ENCODE measurements around the gene LSS. TPM values are rescaled to one million over a fixed set of nuclear protein-coding genes. Genes with fewer than 3 reads are reported as not detected.

The LSS gene
- total RNA-seq, 2 experiments from 2014 or later: 9.6 to 12.6 TPM

DNA sequence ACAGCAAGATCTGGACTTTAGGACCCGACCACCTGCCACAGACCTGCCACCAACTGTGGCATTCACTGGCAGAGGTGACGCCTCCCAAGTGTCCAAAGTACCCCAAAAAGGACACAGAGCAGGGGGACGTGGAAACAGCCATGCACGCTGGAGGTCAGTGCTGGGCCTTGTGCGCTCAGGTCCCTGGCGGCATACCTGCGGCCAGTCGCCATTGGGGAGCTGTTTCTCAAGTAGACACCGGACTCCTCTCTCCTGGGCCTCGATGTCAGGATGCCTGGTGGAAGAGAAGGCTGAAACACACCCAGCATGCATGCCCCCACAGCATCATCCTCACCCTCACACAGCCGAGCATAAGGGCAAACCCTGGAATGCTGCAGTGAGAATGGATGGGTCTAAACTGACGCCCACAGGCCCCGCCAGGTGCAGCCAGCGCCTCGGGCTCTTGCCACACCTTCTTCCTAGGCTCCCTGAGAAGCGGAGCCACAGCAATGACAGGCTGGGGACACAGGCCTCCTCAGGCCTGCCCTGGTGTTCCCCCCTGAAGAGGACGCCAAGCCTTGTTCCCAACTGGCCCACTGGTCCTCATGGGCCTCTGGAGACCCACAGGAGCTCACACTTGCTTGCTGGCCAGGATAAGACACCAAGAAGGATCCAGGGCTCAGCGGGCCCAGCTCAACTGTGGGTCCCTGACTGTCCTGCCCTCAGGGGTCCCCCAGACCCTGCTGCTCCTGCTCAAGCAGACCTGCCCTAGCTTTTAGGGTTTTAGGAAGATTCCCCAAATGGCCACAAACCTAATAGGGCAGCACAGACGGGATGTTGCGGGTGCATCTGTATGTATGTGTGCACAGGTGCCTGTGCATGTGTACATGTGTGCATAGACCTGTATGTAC, 36.6 kb downstream of the LSS start:
- Mint-ChIP-seq H3K4me1 (ENCODE audit: low read depth) (no peaks in the 10 kb centered on the region), H3K36me3 (ENCODE audit: low read depth) (peaks cover 4% of the 10 kb centered on the region), H3K9me3 (no peaks in the 10 kb centered on the region), H3K4me3 (no peak overlapping the region), H3K27ac (no peak overlapping the region), H3K27me3 (ENCODE audit: low read depth) (no peaks in the 10 kb centered on the region)
- CTCF ChIA-PET: no interaction called here
- intact Hi-C loops (cut with micrococcal nuclease): no loop called here
- DNase-seq: no peak

DNA sequence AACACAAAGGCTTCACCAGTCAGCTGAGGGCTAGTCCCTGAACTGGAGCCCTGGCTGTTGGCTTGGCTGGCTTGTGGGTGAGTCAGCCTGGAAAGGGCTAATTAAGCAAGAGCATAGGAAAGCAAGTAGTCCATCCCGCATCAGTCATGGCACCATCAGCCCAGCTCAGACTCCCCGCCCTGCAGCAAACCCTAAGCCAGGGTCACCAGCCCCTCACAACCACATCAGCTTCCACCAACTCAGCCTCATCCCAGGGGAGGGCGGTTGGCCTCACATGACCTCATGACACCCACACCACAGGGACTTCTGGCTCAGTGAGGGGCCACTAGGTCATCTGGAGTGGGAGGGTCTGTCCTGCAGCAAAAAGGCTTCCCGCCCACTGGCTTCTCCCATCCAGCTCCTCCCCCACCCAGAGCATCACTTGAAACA, 37.3 kb downstream of the LSS start:
- Mint-ChIP-seq H3K4me1 (ENCODE audit: low read depth) (no peaks in the 10 kb centered on the region), H3K27me3 (ENCODE audit: low read depth) (no peaks in the 10 kb centered on the region), H3K27ac (no peak overlapping the region), H3K4me3 (no peak overlapping the region), H3K36me3 (ENCODE audit: low read depth) (peaks cover 4% of the 10 kb centered on the region), H3K9me3 (no peaks in the 10 kb centered on the region)
- CTCF ChIA-PET: interaction anchor here (1.3 kb wide), 1 partner anchor 38 kb away, joined by 4 read pairs; no protein-coding TSS in a partner anchor
- intact Hi-C loops (cut with micrococcal nuclease): no loop called here
- DNase-seq: no peak

DNA sequence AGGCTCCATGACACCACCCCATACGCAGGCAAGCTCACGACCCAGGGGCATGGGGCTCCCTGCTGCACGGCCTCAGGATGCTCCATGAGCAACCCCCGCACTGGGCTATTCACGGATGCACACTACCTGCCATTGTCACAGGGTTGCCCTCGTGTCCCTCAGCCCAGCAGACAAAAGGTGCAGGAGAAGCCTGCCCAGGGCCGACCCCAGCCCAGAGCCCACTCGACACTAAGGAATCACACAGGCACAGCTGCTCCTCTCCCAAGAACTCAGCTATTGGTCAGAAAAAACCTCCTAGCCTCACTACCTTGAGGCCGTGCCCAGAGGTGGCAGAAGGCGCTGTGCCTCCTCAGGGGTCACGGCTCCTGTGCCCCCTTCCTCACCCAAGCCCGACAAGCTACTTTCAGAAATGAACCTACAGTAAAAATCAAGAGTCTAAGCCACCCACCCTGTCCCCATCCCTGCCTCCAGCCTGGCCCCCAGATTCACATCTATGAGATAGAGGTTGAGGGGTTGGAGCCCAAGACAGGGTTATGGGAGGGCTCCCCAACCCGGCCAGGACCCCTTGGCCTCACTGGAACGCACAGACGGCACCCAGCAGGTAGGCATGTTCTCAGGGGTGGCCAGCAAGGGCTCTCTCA, 38.0 kb downstream of the LSS start:
- H3K4me1 Mint-ChIP-seq (ENCODE audit: low read depth): peaks cover under 1% of the 10 kb centered on the region
- no peak overlapping the region for H3K4me3 Mint-ChIP-seq
- CTCF ChIA-PET: interaction anchor here (1.3 kb wide), 1 partner anchor 38 kb away, joined by 4 read pairs; no protein-coding TSS in a partner anchor
- intact Hi-C loops (cut with micrococcal nuclease): no loop called here
- peaks cover 4% of the 10 kb centered on the region for H3K36me3 Mint-ChIP-seq (ENCODE audit: low read depth)
- no peak overlapping the region for H3K27ac Mint-ChIP-seq
- no peaks in the 10 kb centered on the region for H3K27me3 Mint-ChIP-seq (ENCODE audit: low read depth)
- DNase-seq: no peak
- no peaks in the 10 kb centered on the region for H3K9me3 Mint-ChIP-seq

DNA sequence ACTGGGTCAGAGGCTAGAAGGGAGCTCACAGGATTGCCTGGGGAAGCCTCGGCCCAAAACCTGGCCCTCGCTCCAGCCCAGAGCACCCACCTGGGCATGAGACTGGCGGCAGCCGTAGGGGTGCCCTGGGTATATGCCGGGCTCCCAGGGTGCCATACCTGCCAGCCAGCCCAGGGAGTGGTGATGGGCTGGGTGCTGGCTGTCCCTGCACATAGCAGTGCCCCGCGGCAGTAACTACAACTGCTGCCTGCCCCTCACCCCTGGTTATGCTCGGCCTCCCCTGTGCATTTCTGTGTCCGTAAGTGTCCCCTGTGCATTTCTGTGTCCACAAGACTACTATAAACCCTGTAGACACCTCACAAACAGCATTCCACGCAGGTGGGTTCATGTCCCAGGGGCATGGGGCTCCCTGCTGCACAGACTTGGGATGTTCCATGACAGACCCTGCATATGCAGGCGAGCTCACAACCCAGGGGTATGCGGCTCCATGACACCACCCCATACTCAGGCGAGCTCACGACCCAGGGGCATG, 38.5 kb downstream of the LSS start:
- no peak overlapping the region for H3K27ac Mint-ChIP-seq
- H3K36me3 Mint-ChIP-seq (ENCODE audit: low read depth): peaks cover 3% of the 10 kb centered on the region
- peaks cover 4% of the 10 kb centered on the region for H3K4me1 Mint-ChIP-seq (ENCODE audit: low read depth)
- no peak for DNase-seq
- CTCF ChIA-PET: interaction anchor here (0.5 to 1.3 kb wide), 2 partner anchors 37 to 152 kb away, joined by 3 to 4 read pairs; no protein-coding TSS in a partner anchor
- H3K9me3 Mint-ChIP-seq: no peaks in the 10 kb centered on the region
- no peaks in the 10 kb centered on the region for H3K27me3 Mint-ChIP-seq (ENCODE audit: low read depth)
- H3K4me3 Mint-ChIP-seq: no peak overlapping the region
- intact Hi-C loops (cut with micrococcal nuclease): no loop called here

DNA sequence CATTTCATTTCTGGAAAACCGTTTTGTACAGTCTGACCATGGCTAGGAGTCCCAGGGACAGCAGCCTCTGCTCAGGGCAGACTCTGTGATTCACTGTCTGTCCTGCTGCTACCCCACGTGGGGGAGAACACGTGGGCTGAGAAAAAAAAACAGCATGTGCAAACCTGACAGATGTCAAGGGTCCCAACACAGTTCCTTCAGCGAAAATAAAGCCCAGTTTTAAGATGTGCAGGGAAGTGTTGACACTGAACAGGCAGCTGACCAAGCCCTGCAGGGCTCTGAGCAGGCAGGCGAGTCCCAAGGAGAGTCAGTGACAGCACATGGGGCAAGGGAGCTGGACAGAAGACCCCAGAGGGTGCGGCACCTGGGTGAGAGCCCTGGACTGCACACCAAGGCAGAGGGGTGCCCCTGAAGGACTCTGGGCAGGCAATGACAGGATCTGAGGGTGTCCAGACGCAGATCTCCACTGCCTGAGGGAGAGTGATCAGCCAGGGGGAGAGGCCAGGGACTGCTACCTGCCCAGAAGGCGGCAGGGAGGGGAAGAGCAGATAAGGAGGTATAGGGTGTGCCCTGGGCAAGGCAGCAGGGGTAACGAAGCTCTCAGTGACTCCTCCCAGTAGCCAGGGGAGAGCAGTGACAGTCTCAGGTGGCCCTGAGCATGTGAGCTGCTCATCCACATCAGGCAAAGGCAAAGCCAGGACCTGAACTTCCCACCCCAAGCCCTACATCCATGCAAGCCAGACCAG, 39.2 kb downstream of the LSS start:
- no peaks in the 10 kb centered on the region for H3K9me3 Mint-ChIP-seq
- CTCF ChIA-PET: interaction anchor here (0.5 kb wide), 1 partner anchor 152 kb away, joined by 3 read pairs; no protein-coding TSS in a partner anchor
- no peak overlapping the region for H3K4me3 Mint-ChIP-seq
- H3K27ac Mint-ChIP-seq: no peak overlapping the region
- intact Hi-C loops (cut with micrococcal nuclease): no loop called here
- peaks cover 1% of the 10 kb centered on the region for H3K36me3 Mint-ChIP-seq (ENCODE audit: low read depth)
- DNase-seq: no peak
- peaks cover 4% of the 10 kb centered on the region for H3K4me1 Mint-ChIP-seq (ENCODE audit: low read depth)
- H3K27me3 Mint-ChIP-seq (ENCODE audit: low read depth): no peaks in the 10 kb centered on the region

DNA sequence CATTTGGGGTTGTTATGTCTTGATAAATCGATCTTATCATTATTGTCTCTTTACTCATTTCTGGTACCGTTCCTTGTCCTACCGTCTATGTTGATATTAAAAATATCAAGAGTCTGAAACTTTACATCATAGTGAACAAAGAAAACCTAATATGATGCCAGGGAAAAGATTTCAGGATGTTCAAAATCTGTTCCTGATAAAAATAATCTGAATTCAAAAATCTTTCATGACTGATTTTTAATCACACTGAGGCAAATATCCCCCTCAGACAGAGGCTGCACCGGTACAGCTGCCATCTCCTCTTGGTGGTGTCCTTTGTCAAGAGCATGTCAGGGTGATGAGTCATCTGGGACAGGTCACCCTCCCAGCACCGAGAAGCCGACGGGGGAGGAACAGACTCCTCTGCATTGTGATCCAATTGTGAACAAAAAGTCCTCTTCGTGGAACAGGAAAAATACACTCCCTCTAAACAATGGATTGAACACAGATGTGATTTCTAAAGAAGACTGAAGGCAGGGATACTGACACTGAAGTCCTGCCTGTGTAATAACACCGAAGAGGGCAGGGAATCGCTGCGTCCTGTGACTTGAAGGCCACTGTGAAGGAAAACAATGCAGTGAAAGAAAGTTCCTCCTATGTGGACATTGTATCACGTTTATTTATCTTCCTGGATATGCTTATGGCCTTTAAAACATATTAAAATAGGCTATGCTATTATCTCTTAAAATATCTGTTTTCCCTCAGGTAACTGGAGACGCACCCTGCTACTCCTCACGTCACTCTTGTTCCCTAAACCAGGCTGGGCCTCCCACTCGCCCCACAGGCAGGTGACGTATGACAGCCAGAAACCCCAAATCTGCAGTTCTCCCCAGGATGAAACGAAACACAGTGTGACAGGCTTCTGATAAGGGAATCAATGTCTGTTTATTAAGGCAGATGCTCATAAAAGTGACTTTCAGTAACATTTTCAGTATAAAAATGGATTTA, 40.1 kb downstream of the LSS start:
- Mint-ChIP-seq H3K36me3 (ENCODE audit: low read depth) (no peaks in the 10 kb centered on the region), H3K27ac (no peak overlapping the region), H3K4me1 (ENCODE audit: low read depth) (peaks cover 4% of the 10 kb centered on the region), H3K9me3 (no peaks in the 10 kb centered on the region), H3K27me3 (ENCODE audit: low read depth) (no peaks in the 10 kb centered on the region), H3K4me3 (no peak overlapping the region)
- intact Hi-C loops (cut with micrococcal nuclease): no loop called here
- CTCF ChIA-PET: no interaction called here
- no peak for DNase-seq

DNA sequence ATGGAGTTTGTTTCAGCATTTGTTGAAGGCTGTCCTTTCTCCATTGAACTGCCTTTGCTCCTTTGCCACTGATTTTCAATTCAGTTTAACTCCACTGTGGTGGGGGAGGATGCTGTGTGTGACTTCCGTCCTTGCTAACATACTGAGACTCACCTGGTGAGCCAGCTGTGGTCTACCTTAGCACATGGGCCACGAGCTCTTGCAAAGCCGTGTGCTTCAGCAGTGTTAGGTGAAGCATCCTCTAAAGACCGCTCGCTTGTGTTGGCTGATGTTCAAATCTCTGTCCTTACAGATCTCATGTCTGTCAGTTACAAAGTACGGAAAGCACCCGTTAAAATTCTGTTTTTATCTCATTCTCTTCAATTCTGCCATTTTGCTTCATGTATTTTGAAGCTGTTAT, 40.8 kb downstream of the LSS start:
- intact Hi-C loops (cut with micrococcal nuclease): no loop called here
- no peak overlapping the region for H3K4me3 Mint-ChIP-seq
- CTCF ChIA-PET: no interaction called here
- DNase-seq: no peak
- peaks cover 6% of the 10 kb centered on the region for H3K4me1 Mint-ChIP-seq (ENCODE audit: low read depth)
- H3K27me3 Mint-ChIP-seq (ENCODE audit: low read depth): no peaks in the 10 kb centered on the region
- no peaks in the 10 kb centered on the region for H3K9me3 Mint-ChIP-seq
- no peaks in the 10 kb centered on the region for H3K36me3 Mint-ChIP-seq (ENCODE audit: low read depth)
- H3K27ac Mint-ChIP-seq: no peak overlapping the region

DNA sequence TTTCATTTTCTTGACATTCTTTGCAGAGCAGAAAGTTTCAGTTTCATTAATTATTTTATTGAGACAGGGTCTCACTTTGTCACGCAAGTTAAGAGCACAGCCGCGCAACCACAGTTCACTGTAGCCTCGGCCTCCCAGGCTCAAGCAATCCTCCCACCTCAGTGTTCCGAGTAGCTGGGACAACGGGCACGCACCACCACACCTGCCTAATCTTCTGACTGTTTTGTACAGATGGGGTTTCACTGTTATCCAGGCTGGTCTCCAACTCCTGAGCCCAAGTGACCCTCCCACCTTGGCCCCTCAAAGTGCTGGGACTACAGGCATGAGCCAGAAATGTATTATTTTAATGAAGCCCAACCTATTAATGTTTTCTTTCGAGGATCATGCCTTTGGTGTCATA, 41.3 kb downstream of the LSS start:
- no peak overlapping the region for H3K27ac Mint-ChIP-seq
- no peaks in the 10 kb centered on the region for H3K27me3 Mint-ChIP-seq (ENCODE audit: low read depth)
- DNase-seq: no peak
- no peak overlapping the region for H3K4me3 Mint-ChIP-seq
- intact Hi-C loops (cut with micrococcal nuclease): no loop called here
- no peaks in the 10 kb centered on the region for H3K36me3 Mint-ChIP-seq (ENCODE audit: low read depth)
- no peaks in the 10 kb centered on the region for H3K9me3 Mint-ChIP-seq
- H3K4me1 Mint-ChIP-seq (ENCODE audit: low read depth): peaks cover 6% of the 10 kb centered on the region
- CTCF ChIA-PET: no interaction called here

DNA sequence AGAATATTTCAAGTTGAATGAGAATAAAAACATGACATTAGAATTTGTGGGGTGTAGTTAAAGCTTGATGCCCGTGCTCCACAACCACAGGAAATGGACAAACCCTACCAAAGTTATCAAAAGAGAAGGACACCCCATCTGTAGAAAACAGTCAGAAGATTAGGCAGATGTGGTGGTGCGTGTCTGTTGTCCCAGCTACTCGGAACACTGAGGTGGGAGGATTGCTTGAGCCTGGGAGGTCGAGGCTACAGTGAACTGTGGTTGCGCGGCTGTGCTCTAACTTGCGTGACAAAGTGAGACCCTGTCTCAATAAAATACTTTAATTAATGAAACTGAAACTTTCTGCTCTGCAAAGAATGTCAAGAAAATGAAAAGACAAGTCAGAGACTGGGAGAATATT, 42.9 kb downstream of the LSS start:
- H3K27me3 Mint-ChIP-seq (ENCODE audit: low read depth): no peaks in the 10 kb centered on the region
- no peak overlapping the region for H3K27ac Mint-ChIP-seq
- no peak overlapping the region for H3K4me3 Mint-ChIP-seq
- H3K4me1 Mint-ChIP-seq (ENCODE audit: low read depth): peaks cover 6% of the 10 kb centered on the region
- H3K9me3 Mint-ChIP-seq: no peaks in the 10 kb centered on the region
- intact Hi-C loops (cut with micrococcal nuclease): loop anchor here (2.0 kb wide), 2 partner anchors 41 to 43 kb away; partner anchors contain the start of gene LSS
- no peak for DNase-seq
- H3K36me3 Mint-ChIP-seq (ENCODE audit: low read depth): no peaks in the 10 kb centered on the region
- CTCF ChIA-PET: no interaction called here

DNA sequence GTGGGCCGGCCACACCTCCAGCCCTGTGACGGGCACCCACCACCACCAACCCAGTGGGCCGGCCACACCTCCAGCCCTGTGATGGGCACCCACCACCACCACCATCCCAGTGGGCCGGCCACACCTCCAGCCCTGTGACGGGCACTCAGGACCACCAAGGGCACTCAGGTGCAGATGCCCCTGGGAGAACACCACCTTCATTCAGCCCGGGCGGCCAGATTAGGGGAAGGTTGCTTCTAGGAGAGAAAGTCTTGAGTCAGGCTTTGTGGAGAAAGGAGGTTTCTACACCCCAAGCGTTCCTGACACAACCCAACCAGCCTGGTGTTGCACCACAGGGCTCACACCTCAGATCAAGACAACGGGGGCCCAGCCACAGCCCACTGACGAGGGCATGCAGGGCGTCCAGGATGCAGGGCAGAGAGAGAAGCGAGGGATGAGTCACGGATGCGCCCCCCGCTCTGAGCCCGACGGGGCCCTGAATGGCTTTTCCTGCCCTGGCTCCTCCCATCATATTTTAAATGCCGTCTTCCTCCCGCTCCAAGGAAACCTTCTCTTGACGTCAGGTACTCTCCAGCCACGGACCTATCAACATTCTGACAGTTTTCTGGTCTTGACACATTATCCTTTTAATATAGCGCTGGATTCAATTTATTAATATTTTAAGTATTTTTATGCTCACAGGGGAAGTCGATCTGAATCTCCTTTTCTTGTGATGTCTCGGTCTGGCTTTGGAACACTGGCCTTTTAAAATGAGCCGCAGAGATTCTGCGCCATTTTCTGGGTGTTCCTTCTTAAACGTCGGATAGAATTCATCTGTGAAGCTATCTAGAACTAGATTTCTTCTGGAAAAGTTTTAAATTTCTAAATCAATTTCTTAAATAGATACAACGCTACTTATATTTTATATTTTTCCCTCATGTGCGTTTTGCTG, 43.7 kb downstream of the LSS start:
- H3K27me3 Mint-ChIP-seq (ENCODE audit: low read depth): no peaks in the 10 kb centered on the region
- H3K27ac Mint-ChIP-seq: peak overlapping the region; percentile 73
- H3K9me3 Mint-ChIP-seq: no peaks in the 10 kb centered on the region
- intact Hi-C loops (cut with micrococcal nuclease): loop anchor here (2.0 kb wide), 2 partner anchors 40 to 44 kb away; partner anchors contain the start of gene LSS
- CTCF ChIA-PET: no interaction called here
- H3K36me3 Mint-ChIP-seq (ENCODE audit: low read depth): no peaks in the 10 kb centered on the region
- peak; percentile 66 for DNase-seq
- peaks cover 6% of the 10 kb centered on the region for H3K4me1 Mint-ChIP-seq (ENCODE audit: low read depth)
- peak overlapping the region; percentile 82 for H3K4me3 Mint-ChIP-seq

All from activated naive CD4-positive, alpha-beta T cell treated with anti-CD3 and anti-CD28 coated beads for 36 hours (primary cell).